Skeletal muscle satellite cell (primary cell): ENCODE results near the gene HOXC6.
A peak's percentile ranks its signal among the peaks of the same experiment; 100 is the strongest.

Experiments
- H3K27me3 ChIP-seq: 2 replicates; pipeline ENCODE4 v1.7.0; 2013; ENCODE audit warnings: low read length; ENCODE audit not compliant: control insufficient read depth, insufficient read depth
- H3K36me3 ChIP-seq: 2 replicates; pipeline ENCODE4 v1.7.0; 2013; ENCODE audit warnings: mild to moderate bottlenecking, control low read depth, low read length; ENCODE audit not compliant: insufficient read depth
- H3K4me1 ChIP-seq: 2 replicates; pipeline ENCODE4 v1.7.0; 2013; ENCODE audit warnings: low read length; ENCODE audit not compliant: control insufficient read depth, insufficient read depth
- H3K4me2 ChIP-seq: 2 replicates; pipeline ENCODE4 v1.7.0; 2013; ENCODE audit warnings: mild to moderate bottlenecking, low read length
- H3K4me3 ChIP-seq: 2 replicates; pipeline ENCODE4 v1.7.0; 2013; ENCODE audit warnings: low read length
- H3K9ac ChIP-seq: 2 replicates; pipeline ENCODE4 v1.7.0; 2013; ENCODE audit warnings: mild to moderate bottlenecking, low read depth, low read length, moderate library complexity
- H3K9me3 ChIP-seq: replicated peaks from 2 replicates; pipeline ENCODE4 v1.7.0; 2013; ENCODE audit warnings: mild to moderate bottlenecking, control low read depth, low read length

The HOXC6 gene

GRCh38 chr12:54053003-54053750 is 24.9 kb downstream of the HOXC6 start:
- Histone ChIP-seq H3K4me1 (peaks cover 35% of the 10 kb centered on the region), H3K9ac (peak overlapping the region; percentile 82), H3K4me3 (peak overlapping the region; percentile 73), H3K4me2 (peak overlapping the region; percentile 87), H3K27me3 (no peaks in the 10 kb centered on the region), H3K9me3 (no peaks in the 10 kb centered on the region), H3K36me3 (peaks cover 4% of the 10 kb centered on the region)

GRCh38 chr12:54053751-54054741 is 25.8 kb downstream of the HOXC6 start, which contains the start of gene HOXC4:
Gene HOXC4, plus strand, starts transcription at chr12:54053835. Its CDS starts 88 bp downstream, at chr12:54053923.
- peaks cover 9% of the 10 kb centered on the region for H3K36me3 ChIP-seq
- peak within 1 kb of the TSS; percentile 87 for H3K4me2 ChIP-seq
- no peaks in the 10 kb centered on the region for H3K27me3 ChIP-seq
- H3K9ac ChIP-seq = peak within 1 kb of the TSS; percentile 82
- peak within 1 kb of the TSS; percentile 73 for H3K4me3 ChIP-seq
- peaks cover 35% of the 10 kb centered on the region for H3K4me1 ChIP-seq
- H3K9me3 ChIP-seq = no peaks in the 10 kb centered on the region

GRCh38 chr12:54054742-54055194 is 26.5 kb downstream of the HOXC6 start:
- Histone ChIP-seq H3K4me3 (peak overlapping the region; percentile 73), H3K27me3 (no peaks in the 10 kb centered on the region), H3K9ac (peak overlapping the region; percentile 82), H3K36me3 (peaks cover 9% of the 10 kb centered on the region), H3K9me3 (no peaks in the 10 kb centered on the region), H3K4me2 (peak overlapping the region; percentile 87), H3K4me1 (peaks cover 35% of the 10 kb centered on the region)

GRCh38 chr12:54055552-54055951 is 27.3 kb downstream of the HOXC6 start:
- Histone ChIP-seq H3K9ac (no peak overlapping the region), H3K4me3 (no peak overlapping the region), H3K27me3 (no peaks in the 10 kb centered on the region)

GRCh38 chr12:54056110-54056509 is 27.9 kb downstream of the HOXC6 start:
- H3K4me3 ChIP-seq = no peak overlapping the region
- H3K27me3 ChIP-seq = no peaks in the 10 kb centered on the region
- no peak overlapping the region for H3K9ac ChIP-seq
- H3K4me1 ChIP-seq = peaks cover 27% of the 10 kb centered on the region
- no peaks in the 10 kb centered on the region for H3K9me3 ChIP-seq
- H3K36me3 ChIP-seq = peaks cover 9% of the 10 kb centered on the region
- H3K4me2 ChIP-seq = no peak overlapping the region

More at GRCh38 chr12:54055552-54055951, 27.3 kb downstream of the HOXC6 start:
- H3K4me1 ChIP-seq = peaks cover 33% of the 10 kb centered on the region
- H3K9me3 ChIP-seq = no peaks in the 10 kb centered on the region
- peaks cover 9% of the 10 kb centered on the region for H3K36me3 ChIP-seq
- peak overlapping the region; percentile 17 for H3K4me2 ChIP-seq

GRCh38 chr12:54058128-54058768 is 30.0 kb downstream of the HOXC6 start:
- Histone ChIP-seq H3K9ac (no peak overlapping the region), H3K9me3 (no peaks in the 10 kb centered on the region), H3K36me3 (peaks cover 9% of the 10 kb centered on the region), H3K27me3 (no peaks in the 10 kb centered on the region), H3K4me3 (no peak overlapping the region), H3K4me2 (no peak overlapping the region), H3K4me1 (peaks cover 12% of the 10 kb centered on the region)

GRCh38 chr12:54059668-54060067 is 31.4 kb downstream of the HOXC6 start:
- Histone ChIP-seq H3K9me3 (no peaks in the 10 kb centered on the region), H3K4me1 (peaks cover 6% of the 10 kb centered on the region), H3K27me3 (no peaks in the 10 kb centered on the region), H3K4me2 (no peak overlapping the region), H3K9ac (no peak overlapping the region), H3K36me3 (peaks cover 9% of the 10 kb centered on the region), H3K4me3 (no peak overlapping the region)

GRCh38 chr12:54060174-54060974 is 32.1 kb downstream of the HOXC6 start:
- Histone ChIP-seq H3K36me3 (peaks cover 9% of the 10 kb centered on the region), H3K9ac (no peak overlapping the region), H3K27me3 (no peaks in the 10 kb centered on the region), H3K9me3 (no peaks in the 10 kb centered on the region), H3K4me3 (no peak overlapping the region), H3K4me1 (peaks cover 1% of the 10 kb centered on the region), H3K4me2 (no peak overlapping the region)

- H3K9ac ChIP-seq = no peak overlapping the region
- H3K36me3 ChIP-seq = peaks cover 9% of the 10 kb centered on the region
- H3K4me3 ChIP-seq = no peak overlapping the region
- H3K9me3 ChIP-seq = no peaks in the 10 kb centered on the region
- no peak overlapping the region for H3K4me2 ChIP-seq
- no peaks in the 10 kb centered on the region for H3K27me3 ChIP-seq
- H3K4me1 ChIP-seq = no peaks in the 10 kb centered on the region
Observed at GRCh38 chr12:54060975-54061778, 32.9 kb downstream of the HOXC6 start.

- H3K4me2 ChIP-seq = no peak overlapping the region
- no peaks in the 10 kb centered on the region for H3K9me3 ChIP-seq
- H3K4me3 ChIP-seq = no peak overlapping the region
- H3K36me3 ChIP-seq = no peaks in the 10 kb centered on the region
- H3K4me1 ChIP-seq = peaks cover 5% of the 10 kb centered on the region
- H3K9ac ChIP-seq = no peak overlapping the region
- H3K27me3 ChIP-seq = no peaks in the 10 kb centered on the region
Observed at GRCh38 chr12:54065677-54066076, 37.4 kb downstream of the HOXC6 start.
